KG1 (cell line): ENCODE measurements around the gene OPCML.

Experiments used
- DNase-seq: peaks from one replicate; lab custom pipeline; 2025; lab: John Stamatoyannopoulos, UW

Gene OPCML

GRCh38 chr11:132549561-132549960, 982.7 kb downstream of the OPCML start:
- no peak for DNase-seq

GRCh38 chr11:132549001-132549400, 983.3 kb downstream of the OPCML start:
- no peak for DNase-seq

- DNase-seq: no peak
Observed at GRCh38 chr11:132544007-132544406, 988.3 kb downstream of the OPCML start.

- DNase-seq: no peak
Observed at GRCh38 chr11:132541794-132542193, 990.5 kb downstream of the OPCML start.

- no peak for DNase-seq
Observed at GRCh38 chr11:132540581-132540980, 991.7 kb downstream of the OPCML start.

- DNase-seq: no peak
Observed at GRCh38 chr11:132539590-132540368, 992.5 kb downstream of the OPCML start.

- DNase-seq: no peak
Observed at GRCh38 chr11:132538642-132539041, 993.7 kb downstream of the OPCML start.

- DNase-seq: no peak
Observed at GRCh38 chr11:132535830-132536229, 996.5 kb downstream of the OPCML start.

GRCh38 chr11:132531921-132532320, 1000.4 kb downstream of the OPCML start:
- no peak for DNase-seq

- no peak for DNase-seq
Observed at GRCh38 chr11:132528181-132528580, 1004.1 kb downstream of the OPCML start.

- DNase-seq: no peak
Observed at GRCh38 chr11:132523929-132524328, 1008.4 kb downstream of the OPCML start.

GRCh38 chr11:132520199-132520598, 1012.1 kb downstream of the OPCML start:
- DNase-seq: no peak

- no peak for DNase-seq
Observed at GRCh38 chr11:132519241-132519815, 1013.0 kb downstream of the OPCML start.

- no peak for DNase-seq
Observed at GRCh38 chr11:132504501-132505041, 1027.7 kb downstream of the OPCML start.

- DNase-seq: no peak
Observed at GRCh38 chr11:132501356-132501755, 1030.9 kb downstream of the OPCML start.

GRCh38 chr11:132499661-132500060, 1032.6 kb downstream of the OPCML start:
- no peak for DNase-seq

GRCh38 chr11:132496341-132496740, 1036.0 kb downstream of the OPCML start:
- no peak for DNase-seq

GRCh38 chr11:132493801-132494200, 1038.5 kb downstream of the OPCML start:
- no peak for DNase-seq

GRCh38 chr11:132490978-132491377, 1041.3 kb downstream of the OPCML start:
- DNase-seq: no peak

GRCh38 chr11:132486060-132486459, 1046.2 kb downstream of the OPCML start:
- no peak for DNase-seq

- no peak for DNase-seq
Observed at GRCh38 chr11:132475026-132475425, 1057.3 kb downstream of the OPCML start.

GRCh38 chr11:132472411-132473172, 1059.7 kb downstream of the OPCML start:
- DNase-seq: no peak

- DNase-seq: no peak
Observed at GRCh38 chr11:132471466-132471865, 1060.8 kb downstream of the OPCML start.
